ENCODE measurements around the gene MPPED1.

GRCh38 chr22:43490311-43490710 lies 78.5 kb downstream of the MPPED1 start:
- TF ChIP-seq CTCF (IDR thresholded peaks at IDR 0.05) (no peak), POLR2A (IDR thresholded peaks at IDR 0.05) (no peak)

Data from body of pancreas (tissue), 4 donors.